Right renal pelvis (tissue), 4 donors: Measurements from ENCODE around the gene HACE1. TPM values are rescaled to one million over a fixed set of nuclear protein-coding genes. Genes with fewer than 3 reads are reported as not detected.
"Not testable (repeated sequence)": the region's sequence is repeated elsewhere in the genome, so short reads cannot be mapped to it uniquely, and the experiment has no call there.

Experiments used
- DNase-seq, 4 donors: peaks; one replicate each; pipeline ENCODE4 v3.0.0-alpha.2; 2013; ENCODE audit warnings: low read depth in 4 of 4, low spot score in 3 of 4, missing footprints in 1 of 4
- polyA plus RNA-seq, 4 donors: library from polyadenylated mRNA; unstranded; fragments of 120-200 nt; gene quantifications; one replicate each; pipeline ENCODE4 v1.2.1, GENCODE V29; 2013; ENCODE audit not compliant: insufficient read length in 4 of 4

HACE1 gene
- polyA plus RNA-seq, 4 donors = 18.5 to 26.0 (median 22.3) TPM

DNA sequence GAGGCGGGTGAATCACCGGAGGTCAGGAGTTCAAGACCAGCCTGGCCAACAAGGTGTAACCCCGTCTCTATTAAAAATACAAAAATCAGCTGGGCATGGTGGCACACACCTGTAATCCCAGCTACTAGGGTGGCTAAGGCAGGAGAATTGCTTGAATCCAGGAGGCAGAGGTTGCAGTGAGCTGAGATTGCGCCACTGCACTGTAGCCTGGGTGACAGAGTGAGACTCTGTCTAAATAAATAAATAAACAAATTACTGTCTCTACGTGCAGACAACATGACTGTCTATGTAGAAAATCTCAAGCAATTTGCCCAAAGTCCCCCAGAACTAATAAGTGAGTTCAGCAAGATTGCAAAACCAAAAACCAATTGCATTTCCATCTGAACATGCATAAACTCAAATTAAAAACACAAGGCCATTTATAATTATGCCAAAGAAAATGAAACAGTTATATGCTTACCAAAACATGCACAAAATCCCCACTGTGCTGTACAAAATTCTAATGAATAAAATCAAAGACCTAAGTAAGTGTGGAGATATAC lies 23.2 kb downstream of the HACE1 start:
- not testable (repeated sequence) for DNase-seq

- DNase-seq = no peak
Observed at GRCh38 chr6:104835782-104836181, 23.9 kb downstream of the HACE1 start.

- no peak for DNase-seq
Observed at GRCh38 chr6:104829183-104829958, 30.3 kb downstream of the HACE1 start.

DNA sequence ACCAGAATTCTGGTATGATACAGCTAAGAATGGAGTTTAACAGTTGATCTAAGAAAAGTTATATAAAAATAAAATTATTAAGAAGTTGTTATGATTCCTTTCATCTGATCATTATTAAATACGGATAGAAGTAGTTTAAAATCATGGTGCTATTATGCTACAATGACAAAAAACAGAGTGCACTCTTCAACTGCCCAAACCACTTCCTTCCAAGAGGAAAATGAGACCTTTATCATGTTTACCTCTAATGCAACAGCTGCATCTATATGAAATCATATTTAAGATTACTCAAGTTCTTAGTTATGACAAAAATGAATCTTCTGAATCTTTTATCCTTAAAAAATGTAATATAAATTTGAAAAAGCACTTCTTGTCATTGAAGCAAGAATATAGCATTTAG lies 31.2 kb downstream of the HACE1 start:
- DNase-seq = no peak

DNA sequence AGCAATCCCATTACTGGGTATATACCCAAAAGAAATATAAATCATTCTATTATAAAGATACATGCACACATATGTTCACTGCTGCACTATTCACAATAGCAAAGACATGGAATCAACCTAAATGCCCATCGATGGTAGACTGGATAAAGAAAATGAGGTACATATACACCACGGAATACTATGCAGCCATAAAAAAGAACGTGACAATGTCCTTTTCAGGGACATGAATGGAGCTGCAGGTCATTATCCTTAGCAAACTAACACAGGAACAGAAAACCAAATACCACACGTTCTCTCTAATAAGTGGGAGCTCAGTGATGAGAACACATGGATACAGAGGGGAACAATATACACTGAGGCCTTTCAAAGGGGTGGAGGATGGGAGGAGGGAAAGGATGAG lies 38.9 kb downstream of the HACE1 start:
- not testable (repeated sequence) for DNase-seq

- DNase-seq = no peak
Observed at GRCh38 chr6:104816125-104816524, 43.6 kb downstream of the HACE1 start.

GRCh38 chr6:104814743-104815142 lies 45.0 kb downstream of the HACE1 start:
- DNase-seq = no peak

DNA sequence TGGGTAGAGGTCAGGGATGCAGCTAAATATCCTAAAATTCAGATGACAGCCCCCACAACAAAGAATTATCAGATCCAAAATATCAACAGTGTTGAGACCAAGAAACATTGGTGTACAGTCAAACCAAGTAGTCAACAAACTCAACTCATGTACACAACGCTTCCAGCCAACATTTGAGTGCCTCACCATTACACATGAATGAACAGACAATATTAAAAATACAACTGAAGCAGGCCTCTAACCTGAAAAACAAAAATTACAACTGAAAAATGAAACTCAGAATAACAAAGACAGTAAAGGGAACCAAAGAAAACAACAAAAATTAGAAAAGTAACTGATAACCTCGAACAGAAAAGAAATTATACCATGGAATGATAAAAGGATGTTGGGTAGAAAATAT lies 46.2 kb downstream of the HACE1 start:
- DNase-seq = no peak

GRCh38 chr6:104809116-104809515 lies 50.6 kb downstream of the HACE1 start:
- DNase-seq = no peak

- not testable (repeated sequence) for DNase-seq
Observed at GRCh38 chr6:104805335-104805734, 54.4 kb downstream of the HACE1 start.

GRCh38 chr6:104799134-104799657 lies 60.5 kb downstream of the HACE1 start:
- DNase-seq = no peak

GRCh38 chr6:104796031-104796785 lies 63.5 kb downstream of the HACE1 start:
- no peak for DNase-seq

GRCh38 chr6:104795363-104795762 lies 64.4 kb downstream of the HACE1 start:
- no peak for DNase-seq

GRCh38 chr6:104789770-104790190 lies 69.9 kb downstream of the HACE1 start:
- no peak for DNase-seq

GRCh38 chr6:104788400-104788799 lies 71.3 kb downstream of the HACE1 start:
- no peak for DNase-seq

DNA sequence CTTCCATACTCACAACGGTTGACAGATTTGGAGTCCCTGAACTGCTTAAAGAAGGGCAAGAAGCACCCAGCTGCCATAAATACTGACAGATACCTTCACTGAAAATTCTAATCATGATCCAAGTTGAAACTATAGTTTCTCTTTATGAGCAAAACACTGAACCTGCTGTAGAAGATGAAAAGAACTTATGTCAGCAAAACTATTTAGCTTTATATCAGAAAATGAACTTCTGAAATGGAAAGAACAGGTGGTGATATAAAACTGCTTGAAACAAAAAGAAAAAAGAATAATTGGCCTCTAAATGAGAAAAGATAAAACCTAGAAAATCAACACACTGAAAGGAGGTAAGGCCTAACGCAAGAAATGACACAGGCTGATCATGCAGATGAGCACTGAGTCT lies 72.4 kb downstream of the HACE1 start:
- no peak for DNase-seq

GRCh38 chr6:104784884-104785283 lies 74.8 kb downstream of the HACE1 start:
- no peak for DNase-seq

GRCh38 chr6:104771258-104771832 lies 88.4 kb downstream of the HACE1 start:
- DNase-seq = peak in 1 of 4 donors; percentile 15

DNA sequence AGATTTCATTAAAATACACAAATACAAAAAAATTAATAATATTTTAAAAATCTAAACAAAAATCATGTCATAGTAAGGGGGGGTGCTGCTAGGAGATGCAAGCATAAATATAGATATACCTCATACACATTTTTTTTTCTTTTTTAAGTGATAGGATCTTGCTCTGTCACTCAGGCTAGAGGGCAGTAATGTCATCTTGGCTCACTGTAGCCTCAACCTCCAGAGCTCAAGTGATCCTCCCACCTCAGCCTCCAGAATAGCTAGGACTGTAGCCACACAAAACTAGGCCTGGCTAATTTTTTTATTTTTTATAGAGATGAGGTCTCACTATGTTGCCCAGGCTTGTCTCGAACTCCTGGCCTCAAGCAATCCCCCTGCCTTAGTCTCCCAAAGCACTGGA lies 90.8 kb downstream of the HACE1 start:
- DNase-seq = no peak

DNA sequence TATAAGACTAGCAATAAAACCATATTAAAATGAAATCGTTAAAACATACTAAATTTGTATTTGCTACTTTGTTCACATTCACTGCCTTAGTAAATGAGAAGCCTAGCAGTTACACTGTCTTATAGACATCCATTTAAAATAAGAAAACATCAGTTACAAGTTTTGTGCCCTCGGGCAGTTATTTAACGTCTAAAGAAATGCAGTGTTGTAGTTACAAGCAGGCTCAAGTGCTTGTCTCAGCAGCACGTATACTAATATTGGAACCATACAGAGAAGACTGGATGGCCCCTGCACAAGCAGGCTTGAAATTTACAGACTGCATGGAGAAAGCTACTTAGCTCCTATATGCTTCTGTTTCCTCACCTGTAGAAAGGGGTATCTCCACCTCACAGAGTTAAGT lies 93.1 kb downstream of the HACE1 start:
- DNase-seq = no peak

DNA sequence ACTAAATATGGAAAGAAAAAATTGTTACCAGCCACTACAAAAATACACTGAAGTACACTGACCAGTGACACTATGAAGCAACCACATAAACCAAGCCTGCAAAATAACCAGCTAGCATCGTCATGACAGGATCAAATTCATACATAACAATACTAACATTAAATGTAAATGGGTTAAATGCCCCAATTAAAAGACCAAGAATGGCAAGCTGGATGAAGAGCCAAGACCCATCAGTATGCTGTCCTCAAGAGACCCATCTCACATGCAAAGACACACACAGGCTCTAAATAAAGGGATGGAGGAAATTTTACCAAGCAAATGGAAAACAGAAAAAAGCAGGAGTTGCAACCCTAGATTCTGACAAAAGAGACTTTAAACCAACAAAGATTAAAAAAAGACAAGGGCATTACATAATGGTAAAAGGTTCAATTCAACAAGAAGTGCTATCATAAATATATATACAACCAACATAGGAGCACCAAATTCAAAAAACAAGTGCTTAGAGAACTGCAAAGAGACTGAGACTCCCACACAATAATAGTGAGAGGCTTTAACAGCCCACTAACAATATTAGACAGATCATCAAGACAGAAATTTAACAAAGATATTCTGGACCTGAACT lies 104.8 kb downstream of the HACE1 start:
- DNase-seq = no peak
